Chondrocyte (in vitro differentiated cells): ENCODE measurements around the gene SSH2. TPM values are rescaled to one million over a fixed set of nuclear protein-coding genes. Genes with fewer than 3 reads are reported as not detected.
A peak's percentile ranks its signal among the peaks of the same experiment; 100 is the strongest.
"Not testable (repeated sequence)": the region's sequence is repeated elsewhere in the genome, so short reads cannot be mapped to it uniquely, and the experiment has no call there.

Experiments used
- DNase-seq: peaks from one replicate; pipeline ENCODE4 v3.0.0; 2021; ENCODE audit warnings: mixed read lengths, low spot score
- H3K27ac Mint-ChIP-seq: one replicate; pipeline ENCODE4 v1.8.0; 2021; ENCODE audit warnings: mild to moderate bottlenecking, moderate library complexity, mixed read lengths; ENCODE audit not compliant: unreplicated experiment
- H3K27me3 Mint-ChIP-seq: 2 replicates; pipeline ENCODE4 v1.8.0; 2021; ENCODE audit warnings: low read depth, mixed read lengths
- H3K36me3 Mint-ChIP-seq: 2 replicates; pipeline ENCODE4 v1.8.0; 2021; ENCODE audit warnings: low read depth, mixed read lengths
- H3K4me1 Mint-ChIP-seq: 2 replicates; pipeline ENCODE4 v1.8.0; 2021; ENCODE audit warnings: low read depth, mild to moderate bottlenecking, mixed read lengths
- H3K4me3 Mint-ChIP-seq: one replicate; pipeline ENCODE4 v1.8.0; 2021; ENCODE audit warnings: mild to moderate bottlenecking, moderate library complexity, mixed read lengths; ENCODE audit not compliant: unreplicated experiment
- H3K9me3 Mint-ChIP-seq: 2 replicates; pipeline ENCODE4 v1.8.0; 2021; ENCODE audit warnings: low read depth, mixed read lengths
- total RNA-seq: library from RNA; stranded (reverse); gene quantifications from 3 replicates; pipeline ENCODE4 v1.2.1, GENCODE V29; 2021
- TF ChIP-seq, protein P1 (sequence below): fragments of 200-600 bp; sonication (generic); IDR thresholded peaks from 2 replicates; pipeline ENCODE4 v1.5.0; 2021; ENCODE audit warnings: antibody characterized with exemption, mild to moderate bottlenecking, moderate library complexity

The SSH2 gene
- total RNA-seq, 1 donor from 2014 or later: 14.1 TPM

DNA sequence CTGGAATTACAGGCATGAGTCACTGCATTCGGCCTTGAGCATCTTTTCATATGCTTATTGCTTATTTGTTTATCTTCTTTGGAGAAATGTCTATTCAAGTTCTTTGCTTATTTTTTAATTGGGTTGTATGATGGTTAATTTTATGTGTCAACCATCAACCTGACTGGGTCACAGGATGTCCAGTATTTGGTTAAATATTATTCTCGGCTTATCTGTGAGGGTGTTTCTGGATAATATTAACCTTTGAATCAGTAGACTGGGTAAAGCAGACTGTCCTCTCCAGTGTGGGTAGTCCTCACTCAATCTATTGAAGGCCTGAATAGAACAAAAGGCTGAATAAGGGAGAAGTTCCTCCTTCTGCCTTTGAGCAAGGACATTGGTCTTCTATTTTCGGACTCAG lies 142.0 kb downstream of the SSH2 start:
- H3K27ac Mint-ChIP-seq: no peak overlapping the region
- H3K4me1 Mint-ChIP-seq: peaks cover 11% of the 10 kb centered on the region
- TF ChIP-seq, protein P1, sequence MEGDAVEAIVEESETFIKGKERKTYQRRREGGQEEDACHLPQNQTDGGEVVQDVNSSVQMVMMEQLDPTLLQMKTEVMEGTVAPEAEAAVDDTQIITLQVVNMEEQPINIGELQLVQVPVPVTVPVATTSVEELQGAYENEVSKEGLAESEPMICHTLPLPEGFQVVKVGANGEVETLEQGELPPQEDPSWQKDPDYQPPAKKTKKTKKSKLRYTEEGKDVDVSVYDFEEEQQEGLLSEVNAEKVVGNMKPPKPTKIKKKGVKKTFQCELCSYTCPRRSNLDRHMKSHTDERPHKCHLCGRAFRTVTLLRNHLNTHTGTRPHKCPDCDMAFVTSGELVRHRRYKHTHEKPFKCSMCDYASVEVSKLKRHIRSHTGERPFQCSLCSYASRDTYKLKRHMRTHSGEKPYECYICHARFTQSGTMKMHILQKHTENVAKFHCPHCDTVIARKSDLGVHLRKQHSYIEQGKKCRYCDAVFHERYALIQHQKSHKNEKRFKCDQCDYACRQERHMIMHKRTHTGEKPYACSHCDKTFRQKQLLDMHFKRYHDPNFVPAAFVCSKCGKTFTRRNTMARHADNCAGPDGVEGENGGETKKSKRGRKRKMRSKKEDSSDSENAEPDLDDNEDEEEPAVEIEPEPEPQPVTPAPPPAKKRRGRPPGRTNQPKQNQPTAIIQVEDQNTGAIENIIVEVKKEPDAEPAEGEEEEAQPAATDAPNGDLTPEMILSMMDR: no peak
- peaks cover 10% of the 10 kb centered on the region for H3K36me3 Mint-ChIP-seq
- no peaks in the 10 kb centered on the region for H3K27me3 Mint-ChIP-seq
- no peak for DNase-seq
- H3K9me3 Mint-ChIP-seq: no peaks in the 10 kb centered on the region
- H3K4me3 Mint-ChIP-seq: no peak overlapping the region

DNA sequence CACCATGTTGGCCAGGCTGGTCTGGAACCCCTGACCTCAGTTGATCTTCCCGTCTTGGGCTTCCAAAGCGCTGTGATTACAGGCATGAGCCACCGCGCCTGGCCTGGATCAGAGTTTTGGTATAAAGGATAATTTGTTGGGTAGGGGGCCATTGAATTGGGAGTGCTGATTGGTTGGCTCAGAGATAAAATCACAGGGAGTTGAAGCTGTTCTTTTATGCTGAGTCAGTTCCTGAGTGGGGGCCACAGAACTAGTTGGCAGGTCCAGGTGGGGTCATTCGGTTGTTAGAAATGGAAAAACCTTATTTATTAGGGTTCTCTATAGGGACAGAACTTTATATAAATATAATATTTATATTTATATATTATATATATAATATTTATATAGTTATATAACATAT lies 147.1 kb downstream of the SSH2 start:
- Mint-ChIP-seq H3K27me3 (no peaks in the 10 kb centered on the region), H3K9me3 (no peaks in the 10 kb centered on the region), H3K27ac (no peak overlapping the region), H3K36me3 (no peaks in the 10 kb centered on the region), H3K4me3 (no peak overlapping the region), H3K4me1 (peaks cover 6% of the 10 kb centered on the region)
- TF ChIP-seq, protein P1: no peak
- no peak for DNase-seq

DNA sequence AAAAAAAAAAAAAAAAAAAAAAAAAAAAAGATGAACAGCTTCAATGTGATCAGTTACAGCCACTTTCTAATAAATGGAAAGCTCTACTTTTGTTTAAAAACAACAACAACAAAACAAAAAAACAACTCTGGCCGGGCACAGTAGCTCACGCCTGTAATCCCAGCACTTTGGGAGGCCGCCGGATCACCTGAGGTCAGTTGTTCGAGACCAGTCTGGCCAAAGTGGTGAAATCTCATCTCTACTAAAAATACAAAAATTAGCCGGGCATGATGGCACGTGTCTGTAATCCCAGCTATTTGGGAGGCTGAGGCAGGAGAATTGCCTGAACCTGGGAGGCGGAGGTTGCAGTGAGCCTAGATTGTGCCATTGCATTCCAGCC lies 150.2 kb downstream of the SSH2 start:
- H3K27ac Mint-ChIP-seq, H3K4me3 Mint-ChIP-seq: not testable (repeated sequence)

DNA sequence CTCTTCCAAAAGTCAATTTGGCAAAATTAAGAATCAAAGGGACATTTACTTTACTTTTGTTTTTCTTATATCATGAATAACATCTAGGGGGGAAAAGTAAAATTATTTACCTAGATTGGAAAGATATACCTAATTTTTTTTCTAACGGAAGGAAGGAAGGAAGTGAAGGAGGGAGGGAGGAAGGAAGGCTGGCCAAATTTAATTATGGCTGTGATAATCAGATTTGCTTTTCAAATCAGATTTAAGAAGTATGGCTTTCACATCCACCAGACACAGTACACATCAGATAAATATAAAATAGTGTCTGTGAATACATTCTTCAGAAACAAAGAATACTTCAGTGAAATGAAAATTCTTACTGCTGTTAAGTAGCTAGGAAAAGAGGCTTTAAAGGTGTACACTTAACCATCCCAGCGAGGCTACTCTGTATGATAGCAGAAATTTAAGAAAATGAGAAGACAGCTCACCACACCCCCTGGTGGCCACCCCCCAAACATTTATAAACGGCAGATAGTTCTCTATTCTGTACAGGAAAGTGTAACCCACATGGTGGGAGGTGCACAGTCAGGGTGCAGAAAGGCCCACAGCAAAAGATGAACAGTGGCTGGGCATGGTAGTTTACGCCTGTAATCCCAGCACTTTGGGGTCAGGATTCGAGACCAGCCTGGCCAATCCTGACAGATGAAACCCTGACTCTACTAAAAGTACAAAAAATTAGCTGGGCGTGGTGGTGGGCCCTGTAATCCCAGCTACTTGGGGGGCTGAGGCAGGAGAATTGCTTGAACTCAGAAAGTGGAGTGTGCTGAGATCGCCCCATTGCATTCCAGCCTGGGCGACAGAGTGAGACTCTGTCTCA lies 150.8 kb downstream of the SSH2 start:
- TF ChIP-seq, protein P1: peak; percentile 87
- DNase-seq: no peak
- Mint-ChIP-seq H3K9me3 (no peaks in the 10 kb centered on the region), H3K27me3 (no peaks in the 10 kb centered on the region), H3K36me3 (peaks cover 3% of the 10 kb centered on the region), H3K4me3 (no peak overlapping the region), H3K4me1 (peaks cover 8% of the 10 kb centered on the region), H3K27ac (no peak overlapping the region)

More for the DNA sequence above, 150.2 kb downstream of the SSH2 start:
- H3K9me3 Mint-ChIP-seq, H3K27me3 Mint-ChIP-seq, DNase-seq, H3K36me3 Mint-ChIP-seq: not testable (repeated sequence)
- peaks cover 12% of the 10 kb centered on the region for H3K4me1 Mint-ChIP-seq

DNA sequence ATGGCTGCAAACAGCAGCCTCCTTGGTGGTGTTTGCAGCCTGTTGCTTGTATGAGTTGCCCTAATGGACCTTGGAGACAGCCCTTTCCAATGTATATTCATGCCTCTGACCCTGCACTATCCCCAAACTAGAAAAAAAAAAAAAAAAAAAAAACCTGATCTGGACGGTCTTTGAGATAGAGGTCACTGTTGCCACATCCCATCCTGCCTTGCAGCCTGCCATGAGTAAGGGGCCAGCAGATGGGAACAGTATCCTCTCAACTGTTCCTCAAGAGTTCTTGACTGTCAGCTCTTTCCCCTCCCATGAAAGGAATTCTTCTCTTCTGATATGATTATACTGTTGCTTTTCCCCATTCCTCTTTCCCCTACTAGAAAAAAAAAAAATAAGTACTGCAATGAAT lies 152.4 kb downstream of the SSH2 start:
- Mint-ChIP-seq H3K27me3 (no peaks in the 10 kb centered on the region), H3K36me3 (peaks cover 3% of the 10 kb centered on the region), H3K27ac (no peak overlapping the region), H3K4me3 (no peak overlapping the region), H3K9me3 (no peaks in the 10 kb centered on the region), H3K4me1 (peaks cover 8% of the 10 kb centered on the region)
- TF ChIP-seq, protein P1: no peak
- no peak for DNase-seq

DNA sequence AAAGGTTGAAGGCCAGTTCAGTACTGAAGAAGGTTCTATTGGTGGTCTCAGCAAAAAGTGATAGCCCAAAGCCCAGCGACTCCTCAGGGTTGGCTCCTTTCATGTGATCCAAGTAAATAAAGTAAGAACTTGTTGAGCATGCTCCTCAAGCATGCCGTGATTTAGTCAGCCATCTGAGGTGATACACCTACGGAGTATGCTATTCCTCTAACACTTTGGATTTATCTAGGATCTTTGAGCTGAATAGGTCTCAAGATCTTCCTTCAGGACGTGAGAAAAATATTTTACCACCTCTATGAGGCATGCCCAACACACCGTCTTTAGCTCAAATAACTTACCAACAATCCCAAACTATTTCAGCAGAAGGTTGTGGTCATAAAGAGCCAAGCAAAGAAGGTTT lies 154.0 kb downstream of the SSH2 start:
- Mint-ChIP-seq H3K27ac (no peak overlapping the region), H3K36me3 (peaks cover 4% of the 10 kb centered on the region), H3K27me3 (no peaks in the 10 kb centered on the region), H3K4me3 (no peak overlapping the region), H3K9me3 (no peaks in the 10 kb centered on the region), H3K4me1 (peaks cover 8% of the 10 kb centered on the region)
- DNase-seq: no peak
- TF ChIP-seq, protein P1: no peak
